PC-3 (cell line): ENCODE results near the gene RLN2. TPM values are rescaled to one million over a fixed set of nuclear protein-coding genes. Genes with fewer than 3 reads are reported as not detected.
"Not testable (repeated sequence)": the region's sequence is repeated elsewhere in the genome, so short reads cannot be mapped to it uniquely, and the experiment has no call there.

ENCODE experiments used
- ATAC-seq: fragments of 200-7000 bp; cut with Tn5 transposase; 2 replicates; pipeline ENCODE4 v1.9.1; 2020; ENCODE audit warnings: mild to moderate bottlenecking, moderate library complexity
- BruUV-seq: library from RNA; stranded (reverse); fragments of 400-500 nt; replicated peaks from 2 replicates; lab custom pipeline; 2021; lab: Mats Ljungman, UMichigan
- CTCF ChIA-PET: fragments of 300-600 bp; sonication (Branson Sonifier 250); formaldehyde crosslinking; loops from one replicate; lab custom pipeline; 2022; ENCODE audit warnings: antibody characterized with exemption; lab: Charles Lee
- POLR2A ChIA-PET: fragments of 300-600 bp; sonication (Branson Sonifier 250); formaldehyde crosslinking; loops from one replicate; lab custom pipeline; 2022; ENCODE audit warnings: antibody characterized with exemption; ENCODE audit not compliant: unreplicated experiment; lab: Charles Lee
- DNase-seq: peaks from one replicate; pipeline ENCODE4 v3.0.0-alpha.2; 2015
- H2AFZ ChIP-seq: fragments of 300-600 bp; sonication (generic); 2 replicates; pipeline ENCODE4 v1.6.0; 2016; ENCODE audit warnings: antibody characterized with exemption, low read length
- H3F3A ChIP-seq: fragments of 300-600 bp; sonication (generic); one replicate; pipeline ENCODE4 v1.6.0; 2017; ENCODE audit warnings: antibody characterized with exemption, low read length, control low read depth, mild to moderate bottlenecking; ENCODE audit not compliant: unreplicated experiment
- H3K27ac ChIP-seq: fragments of 300-600 bp; sonication (generic); 2 replicates; pipeline ENCODE4 v1.5.1; 2016; ENCODE audit warnings: mild to moderate bottlenecking, low read length
- H3K27me3 ChIP-seq: fragments of 300-600 bp; sonication (generic); 2 replicates; pipeline ENCODE4 v1.6.1; 2016; ENCODE audit warnings: low read length, mixed read lengths
- H3K36me3 ChIP-seq: fragments of 300-600 bp; sonication (generic); 2 replicates; pipeline ENCODE4 v1.6.1; 2016; ENCODE audit warnings: low read depth, mixed run types, low read length, mixed read lengths
- H3K4me1 ChIP-seq: fragments of 300-600 bp; sonication (generic); 2 replicates; pipeline ENCODE4 v1.5.1; 2016; ENCODE audit warnings: low read length; ENCODE audit not compliant: insufficient read depth
- H3K4me2 ChIP-seq: fragments of 300-600 bp; sonication (generic); 2 replicates; pipeline ENCODE4 v1.6.0; 2016; ENCODE audit warnings: low read length
- H3K4me3 ChIP-seq: fragments of 300-600 bp; sonication (generic); 2 replicates; pipeline ENCODE4 v1.5.1; 2016; ENCODE audit warnings: mild to moderate bottlenecking, low read length, mixed read lengths
- H3K79me2 ChIP-seq: fragments of 300-600 bp; sonication (generic); 2 replicates; pipeline ENCODE4 v1.6.1; 2017; ENCODE audit warnings: low read length, mixed read lengths
- H3K9ac ChIP-seq: fragments of 300-600 bp; sonication (generic); 2 replicates; pipeline ENCODE4 v1.6.0; 2016; ENCODE audit warnings: mild to moderate bottlenecking, low read length
- H3K9me2 ChIP-seq: fragments of 300-600 bp; sonication (generic); replicated peaks from 2 replicates; pipeline ENCODE4 v1.6.1; 2016; ENCODE audit warnings: mixed run types, low read length, mixed read lengths
- H3K9me3 ChIP-seq: fragments of 300-600 bp; sonication (generic); 2 replicates; pipeline ENCODE4 v1.6.1; 2016; ENCODE audit warnings: low read length, mixed read lengths
- H4K20me1 ChIP-seq: fragments of 300-600 bp; sonication (generic); 2 replicates; pipeline ENCODE4 v1.6.1; 2016; ENCODE audit warnings: low read length, mixed read lengths
- EZH2 ChIP-seq: fragments of 300-600 bp; sonication (generic); IDR thresholded peaks from one replicate; pipeline ENCODE4 v1.6.1; 2017; ENCODE audit warnings: antibody characterized with exemption, mild to moderate bottlenecking, low read length; ENCODE audit not compliant: unreplicated experiment
- EZH2phosphoT487 ChIP-seq: fragments of 300-600 bp; sonication (generic); IDR thresholded peaks from 2 replicates; pipeline ENCODE4 v1.6.1; 2018; ENCODE audit warnings: mild to moderate bottlenecking, antibody characterized with exemption, low read length, borderline replicate concordance
- intact Hi-C: fragments of 100-400 bp; cut with micrococcal nuclease; formaldehyde crosslinking; loops from 2 replicates; pipeline ENCODE4 v1.9.0; 2023
- total RNA-seq: library from RNA; depleted of rRNA; stranded (reverse); fragments of >200 nt; gene quantifications from 2 replicates; pipeline ENCODE4 v1.2.3, GENCODE V29; 2014
- TF ChIP-seq, protein P1 (sequence below): fragments of 300-600 bp; sonication (generic); conservative IDR thresholded peaks from 2 replicates; pipeline ENCODE4 v1.5.1; 2017; ENCODE audit warnings: antibody characterized with exemption, low read depth, mild to moderate bottlenecking, low read length

RLN2 gene
- total RNA-seq, 1 experiment from 2014 or later = not detected

DNA sequence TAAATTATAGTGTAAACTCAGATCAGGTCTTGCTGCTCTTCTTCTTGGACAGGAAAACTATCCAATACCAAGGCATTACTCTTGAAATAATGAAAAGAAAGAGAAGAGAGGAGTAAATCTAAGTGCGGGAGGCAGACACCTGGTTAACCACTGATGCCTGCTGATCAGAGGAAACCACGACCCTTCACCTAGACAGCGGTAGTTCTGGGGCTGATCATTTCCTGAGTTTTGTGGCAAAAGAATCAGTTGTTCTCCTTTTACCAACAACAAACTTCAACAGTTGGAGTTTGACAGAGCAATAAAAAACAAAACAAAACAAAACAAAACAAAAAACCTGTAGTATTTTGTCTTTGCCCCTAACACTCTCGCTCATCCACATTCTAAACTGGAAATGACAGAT is 32.2 kb upstream of the RLN2 start:
- POLR2A ChIA-PET = no interaction called here
- ATAC-seq (no peak), DNase-seq (no peak)
- Histone ChIP-seq H3K4me3 (no peak overlapping the region), H3K36me3 (no peaks in the 10 kb centered on the region), H4K20me1 (no peaks in the 10 kb centered on the region), H3K79me2 (no peaks in the 10 kb centered on the region), H3K27me3 (no peaks in the 10 kb centered on the region), H3K9me2 (no peaks in the 10 kb centered on the region), H3K9ac (no peak overlapping the region), H3K9me3 (no peaks in the 10 kb centered on the region), H3K4me1 (no peaks in the 10 kb centered on the region), H3F3A (no peaks in the 10 kb centered on the region), H2AFZ (no peak overlapping the region), H3K27ac (no peak overlapping the region), H3K4me2 (no peak overlapping the region)
- BruUV-seq = no TSS peak
- CTCF ChIA-PET = no interaction called here
- intact Hi-C loops = no loop called here
- TF ChIP-seq, protein P1, sequence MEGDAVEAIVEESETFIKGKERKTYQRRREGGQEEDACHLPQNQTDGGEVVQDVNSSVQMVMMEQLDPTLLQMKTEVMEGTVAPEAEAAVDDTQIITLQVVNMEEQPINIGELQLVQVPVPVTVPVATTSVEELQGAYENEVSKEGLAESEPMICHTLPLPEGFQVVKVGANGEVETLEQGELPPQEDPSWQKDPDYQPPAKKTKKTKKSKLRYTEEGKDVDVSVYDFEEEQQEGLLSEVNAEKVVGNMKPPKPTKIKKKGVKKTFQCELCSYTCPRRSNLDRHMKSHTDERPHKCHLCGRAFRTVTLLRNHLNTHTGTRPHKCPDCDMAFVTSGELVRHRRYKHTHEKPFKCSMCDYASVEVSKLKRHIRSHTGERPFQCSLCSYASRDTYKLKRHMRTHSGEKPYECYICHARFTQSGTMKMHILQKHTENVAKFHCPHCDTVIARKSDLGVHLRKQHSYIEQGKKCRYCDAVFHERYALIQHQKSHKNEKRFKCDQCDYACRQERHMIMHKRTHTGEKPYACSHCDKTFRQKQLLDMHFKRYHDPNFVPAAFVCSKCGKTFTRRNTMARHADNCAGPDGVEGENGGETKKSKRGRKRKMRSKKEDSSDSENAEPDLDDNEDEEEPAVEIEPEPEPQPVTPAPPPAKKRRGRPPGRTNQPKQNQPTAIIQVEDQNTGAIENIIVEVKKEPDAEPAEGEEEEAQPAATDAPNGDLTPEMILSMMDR = no peak
- TF ChIP-seq EZH2phosphoT487 (no peak), EZH2 (no peak)

DNA sequence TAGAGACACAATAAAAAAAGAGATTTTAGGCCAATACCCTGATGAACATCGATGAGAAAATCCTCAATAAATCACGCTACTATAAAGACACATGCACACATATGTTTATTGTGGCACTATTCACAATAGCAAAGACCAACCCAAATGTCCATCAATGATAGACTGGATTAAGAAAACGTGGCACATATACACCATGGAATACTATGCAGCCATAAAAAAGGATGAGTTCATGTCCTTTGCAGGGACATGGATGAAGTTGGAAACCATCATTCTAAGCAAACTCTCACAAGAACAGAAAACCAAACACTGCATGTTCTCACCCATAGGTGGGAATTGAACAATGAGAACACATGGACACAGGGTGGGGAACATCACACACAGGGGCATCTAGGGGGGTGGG is 26.8 kb upstream of the RLN2 start:
- H3K9me2 ChIP-seq, H3K9me3 ChIP-seq, BruUV-seq, H2AFZ ChIP-seq, DNase-seq, ATAC-seq, H3K4me3 ChIP-seq, H3F3A ChIP-seq, intact Hi-C loops, H3K27me3 ChIP-seq, POLR2A ChIA-PET, H3K9ac ChIP-seq, H3K27ac ChIP-seq, CTCF ChIA-PET, H3K79me2 ChIP-seq, H3K36me3 ChIP-seq, H3K4me2 ChIP-seq, H3K4me1 ChIP-seq, H4K20me1 ChIP-seq: not testable (repeated sequence)

DNA sequence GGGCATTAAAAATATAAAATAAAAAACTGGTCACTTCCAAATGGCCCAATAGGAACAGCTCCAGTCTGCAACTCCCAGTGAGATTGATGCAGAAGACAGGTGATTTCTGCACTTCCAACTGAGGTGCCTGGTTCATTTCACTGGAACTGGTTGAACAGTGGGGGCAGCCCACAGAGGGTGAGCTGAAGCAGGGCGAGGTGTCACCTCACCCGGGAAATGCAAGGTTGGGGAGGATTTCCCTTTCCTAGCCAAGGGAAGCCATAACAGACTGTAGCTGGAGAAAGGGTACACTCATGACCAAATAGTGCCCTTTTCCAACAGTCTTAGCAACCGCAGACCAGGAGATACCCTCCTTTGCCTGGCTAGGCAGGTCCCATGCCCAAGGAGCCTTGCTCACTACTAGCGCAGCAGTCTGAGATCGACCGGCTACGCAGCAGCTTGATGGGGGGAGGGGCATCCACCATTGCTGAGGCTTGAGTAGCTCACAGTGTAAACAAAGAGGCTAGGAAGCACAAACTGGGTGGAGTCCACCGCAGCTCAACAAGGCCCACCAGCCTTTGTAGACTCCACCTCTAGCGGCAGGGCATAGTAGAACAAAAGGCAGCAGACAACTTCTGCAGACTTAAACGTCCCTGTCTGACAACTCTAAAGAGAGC is 22.5 kb upstream of the RLN2 start:
- CTCF ChIA-PET = no interaction called here
- no peak overlapping the region for H3K27ac ChIP-seq
- BruUV-seq = no TSS peak

More for the DNA sequence above, 22.5 kb upstream of the RLN2 start:
- Histone ChIP-seq H3K27me3 (no peaks in the 10 kb centered on the region), H3K9ac (no peak overlapping the region), H3F3A (no peaks in the 10 kb centered on the region), H3K4me3 (no peak overlapping the region), H3K79me2 (no peaks in the 10 kb centered on the region), H3K36me3 (no peaks in the 10 kb centered on the region), H3K4me1 (no peaks in the 10 kb centered on the region), H3K4me2 (no peak overlapping the region), H2AFZ (no peak overlapping the region), H3K9me3 (no peaks in the 10 kb centered on the region), H3K9me2 (no peaks in the 10 kb centered on the region), H4K20me1 (no peaks in the 10 kb centered on the region)
- DNase-seq = no peak
- ATAC-seq = no peak
- TF ChIP-seq EZH2 (no peak), EZH2phosphoT487 (no peak)
- TF ChIP-seq, protein P1 = no peak
- intact Hi-C loops = no loop called here
- POLR2A ChIA-PET = no interaction called here
